Pons (tissue), 1 donor: ENCODE results near the gene FKBP8.
A peak's percentile ranks its signal among the peaks of the same experiment; 100 is the strongest.
"Not testable (repeated sequence)": the region's sequence is repeated elsewhere in the genome, so short reads cannot be mapped to it uniquely, and the experiment has no call there.

Source experiments
- DNase-seq: peaks from one replicate; pipeline ENCODE4 v3.0.0-alpha.2; 2016; ENCODE audit warnings: low spot score

Gene FKBP8

GRCh38 chr19:18558604-18559003 lies 15.2 kb upstream of the FKBP8 start:
- no peak for DNase-seq

- no peak for DNase-seq
Measured at GRCh38 chr19:18558202-18558555, 14.8 kb upstream of the FKBP8 start.

- DNase-seq, result peak; percentile 99
Measured at GRCh38 chr19:18557411-18558201, 14.2 kb upstream of the FKBP8 start, which contains the start of gene KXD1. Gene KXD1 (plus strand): TSS chr19:18557870. CDS start chr19:18562057, 4,187 bp downstream.

GRCh38 chr19:18551631-18552030 lies 8.3 kb upstream of the FKBP8 start:
- no peak for DNase-seq

- peak; percentile 57 for DNase-seq
Measured at GRCh38 chr19:18543814-18544475, 572 bp upstream of the FKBP8 start.

- DNase-seq, result no peak
Measured at GRCh38 chr19:18541992-18542940, 1.1 kb downstream of the FKBP8 start.

GRCh38 chr19:18541258-18541991 lies 1.9 kb downstream of the FKBP8 start:
- DNase-seq, result no peak

- DNase-seq, result not testable (repeated sequence)
Measured at GRCh38 chr19:18540200-18540599, 3.2 kb downstream of the FKBP8 start.

GRCh38 chr19:18539372-18539771 lies 4.0 kb downstream of the FKBP8 start:
- DNase-seq, result no peak

- DNase-seq, result no peak
Measured at GRCh38 chr19:18538115-18538514, 5.3 kb downstream of the FKBP8 start.

- no peak for DNase-seq
Measured at GRCh38 chr19:18537431-18537830, 5.9 kb downstream of the FKBP8 start.

- DNase-seq, result no peak
Measured at GRCh38 chr19:18536475-18536874, 6.9 kb downstream of the FKBP8 start.

- no peak for DNase-seq
Measured at GRCh38 chr19:18533058-18533457, 10.3 kb downstream of the FKBP8 start.

GRCh38 chr19:18532168-18532890 lies 11.0 kb downstream of the FKBP8 start:
- DNase-seq, result no peak

GRCh38 chr19:18531485-18531884 lies 11.9 kb downstream of the FKBP8 start:
- no peak for DNase-seq

GRCh38 chr19:18529782-18530181 lies 13.6 kb downstream of the FKBP8 start:
- no peak for DNase-seq

- DNase-seq, result no peak
Measured at GRCh38 chr19:18526316-18526715, 17.1 kb downstream of the FKBP8 start.

GRCh38 chr19:18523841-18524240 lies 19.5 kb downstream of the FKBP8 start:
- DNase-seq, result no peak

GRCh38 chr19:18522862-18523440 lies 20.4 kb downstream of the FKBP8 start:
- DNase-seq, result not testable (repeated sequence)

- DNase-seq, result peak; percentile 100
Measured at GRCh38 chr19:18522124-18522861, 21.1 kb downstream of the FKBP8 start.
